GM12878 (cell line): ENCODE measurements around the gene SSNA1. TPM values are rescaled to one million over a fixed set of nuclear protein-coding genes. Genes with fewer than 3 reads are reported as not detected.

Experiments used
- ATAC-seq: fragments of 200-7000 bp; cut with Tn5 transposase; 3 replicates; pipeline ENCODE4 v1.9.1; 2020; ENCODE audit warnings: mild to moderate bottlenecking, moderate library complexity
- BruUV-seq: library from RNA; stranded (reverse); fragments of 400-500 nt; replicated peaks from 2 replicates; lab custom pipeline; 2021; lab: Mats Ljungman, UMichigan
- CTCF ChIA-PET: fragments of 300-600 bp; sonication (Branson Sonifier 250); formaldehyde crosslinking; extraction: SDS; loops from one replicate; lab custom pipeline; 2021; ENCODE audit warnings: inconsistent platforms; lab: Yijun Ruan, JAX
- POLR2A ChIA-PET: fragments of 350-600 bp; formaldehyde crosslinking; extraction: SDS; loops from one replicate; lab custom pipeline; 2021; ENCODE audit warnings: inconsistent platforms; lab: Charles Lee
- RAD21 ChIA-PET: fragments of 300-600 bp; sonication (Branson Sonifier 250); formaldehyde crosslinking; loops from one replicate; lab custom pipeline; 2023; ENCODE audit warnings: antibody characterized with exemption; ENCODE audit not compliant: unreplicated experiment; lab: Charles Lee
- SMC1A ChIA-PET: fragments of 300-600 bp; sonication (Branson Sonifier 250); formaldehyde crosslinking; loops from one replicate; lab custom pipeline; 2023; ENCODE audit not compliant: unreplicated experiment, uncharacterized antibody; lab: Charles Lee
- DNase-seq: peaks from one replicate; pipeline ENCODE4 v3.0.0-alpha.2; 2011; ENCODE audit warnings: low read depth, low spot score
- FAIRE-seq: peaks from 3 replicates; lab custom pipeline; 2011; peaks lifted over from hg19 to GRCh38; lab: Jason Lieb, UNC
- H2AFZ ChIP-seq: 2 replicates; pipeline ENCODE4 v1.6.0; 2011; ENCODE audit warnings: low read depth, low read length, control low read depth; ENCODE audit not compliant: control insufficient read depth
- H3K27ac ChIP-seq: 2 replicates; pipeline ENCODE4 v1.5.1; 2011; ENCODE audit warnings: control low read depth; ENCODE audit not compliant: control insufficient read depth, insufficient read depth
- H3K27me3 ChIP-seq, 2 experiments: replicated peaks in 1 of 2; 2 replicates each; pipeline versions ENCODE4 v1.6.0 to v1.6.1; 2011; ENCODE audit warnings: low read length in 1 of 2; ENCODE audit not compliant: control insufficient read depth in 2 of 2, insufficient read depth in 2 of 2
- H3K36me3 ChIP-seq, 2 experiments: 2 replicates each; pipeline ENCODE4 v1.5.1; 2011; ENCODE audit warnings: low read length in 1 of 2; ENCODE audit not compliant: control insufficient read depth in 2 of 2, insufficient read depth in 2 of 2
- H3K4me1 ChIP-seq: 2 replicates; pipeline ENCODE4 v1.6.1; 2011; ENCODE audit warnings: mild to moderate bottlenecking, low read length, moderate library complexity, mixed read lengths; ENCODE audit not compliant: control insufficient read depth, insufficient read depth
- H3K4me2 ChIP-seq: 2 replicates; pipeline ENCODE4 v1.6.0; 2011; ENCODE audit warnings: control low read depth; ENCODE audit not compliant: control insufficient read depth, insufficient read depth
- H3K4me3 ChIP-seq: fragments of 200-600 bp; sonication (generic); 2 replicates; pipeline ENCODE4 v1.5.1; 2016
- H3K79me2 ChIP-seq: 2 replicates; pipeline ENCODE4 v1.6.0; 2011; ENCODE audit warnings: low read length; ENCODE audit not compliant: control insufficient read depth, insufficient read depth
- H3K9ac ChIP-seq: 2 replicates; pipeline ENCODE4 v1.8.0; 2011; ENCODE audit warnings: low read length, control low read depth, mixed read lengths; ENCODE audit not compliant: control insufficient read depth, insufficient read depth
- H3K9me3 ChIP-seq: replicated peaks from 3 replicates; pipeline ENCODE4 v1.5.1; 2011; ENCODE audit warnings: mild to moderate bottlenecking, low read length; ENCODE audit not compliant: control insufficient read depth, insufficient read depth
- H4K20me1 ChIP-seq: 2 replicates; pipeline ENCODE4 v1.6.0; 2011; ENCODE audit not compliant: control insufficient read depth, insufficient read depth
- BCL11A ChIP-seq: IDR thresholded peaks from 2 replicates; pipeline ENCODE4 v1.6.1; 2011; ENCODE audit warnings: low read depth, low read length
- BMI1 ChIP-seq: fragments of 450-650 bp; IDR thresholded peaks from 2 replicates; pipeline ENCODE4 v1.6.1; 2016; ENCODE audit warnings: mild to moderate bottlenecking, moderate library complexity, borderline replicate concordance
- BRCA1 ChIP-seq: IDR thresholded peaks from 2 replicates; pipeline ENCODE4 v1.6.1; 2011; ENCODE audit warnings: low read depth, low read length, improper control_type of control experiment
- CBFB ChIP-seq: IDR thresholded peaks from 2 replicates; pipeline ENCODE4 v1.6.1; 2016; ENCODE audit warnings: antibody characterized with exemption, low read depth
- IKZF2 ChIP-seq, 2 experiments: fragments of 450-650 bp; IDR thresholded peaks; 2 replicates each; pipeline ENCODE4 v1.6.1; 2017; ENCODE audit warnings: mild to moderate bottlenecking in 2 of 2, moderate library complexity in 2 of 2
- LARP7 ChIP-seq: fragments of 450-650 bp; IDR thresholded peaks from 2 replicates; pipeline ENCODE4 v1.6.1; 2017; ENCODE audit warnings: mild to moderate bottlenecking
- MYB ChIP-seq: fragments of 150-350 bp; IDR thresholded peaks from 2 replicates; pipeline ENCODE4 v1.6.1; 2014; ENCODE audit warnings: mild to moderate bottlenecking, low read depth, low read length, borderline replicate concordance
- NFXL1 ChIP-seq: fragments of 450-650 bp; IDR thresholded peaks from 2 replicates; pipeline ENCODE4 v1.6.1; 2017; ENCODE audit warnings: antibody characterized with exemption, mild to moderate bottlenecking, borderline replicate concordance
- SUZ12 ChIP-seq: fragments of 200-600 bp; sonication (generic); IDR thresholded peaks from one replicate; pipeline ENCODE4 v1.6.1; 2018; ENCODE audit warnings: antibody characterized with exemption, mild to moderate bottlenecking; ENCODE audit not compliant: unreplicated experiment
- TBL1XR1 ChIP-seq: IDR thresholded peaks from 2 replicates; pipeline ENCODE4 v1.6.1; 2012; ENCODE audit warnings: low read depth, low read length, improper control_type of control experiment
- WGBS: methylation state at CpG from one replicate; pipeline ENCODE4 v1.1.6; 2016; ENCODE audit warnings: low lambda C conversion rate; ENCODE audit not compliant: insufficient replicate concordance, insufficient coverage; ENCODE audit errors: missing lambda C conversion rate; 5-methylcytosine and 5-hydroxymethylcytosine counted together
- in situ Hi-C: fragments of 300-500 bp; cut with MboI; formaldehyde crosslinking; loops from 9 replicates; pipeline ENCODE4 v1.14.3; 2018; ENCODE audit warnings: mixed read lengths
- intact Hi-C: fragments of 100-400 bp; cut with micrococcal nuclease; formaldehyde crosslinking; loops from one replicate; pipeline ENCODE4 v1.14.2; 2022; ENCODE audit not compliant: unreplicated experiment
- polyA plus RNA-seq, 11 experiments: library from polyadenylated mRNA; depleted of rRNA in 4 of 11; unstranded in 6 of 11; stranded (reverse) in 5 of 11; fragments of >200 nt; fragmentation: Nextera tagmentation in 4 of 11; fragmentation: Illumina TruSeq in 1 of 11; extraction: Ambion mirVana in 4 of 11; extraction: Trizol in 1 of 11; gene quantifications; 1 replicate in 1 of 11; 2 replicates in 10 of 11; pipeline versions ENCODE4 v1.2.1 to v1.2.3, GENCODE V29; 2011 to 2016; ENCODE audit warnings: inconsistent platforms in 2 of 11, missing spikeins in 2 of 11, low read depth in 1 of 11
- total RNA-seq, 4 experiments: library from RNA; depleted of rRNA in 3 of 4; stranded (reverse); fragments of >200 nt in 3 of 4; fragmentation: Illumina TruSeq in 1 of 4; extraction: Trizol in 1 of 4; gene quantifications; 2 replicates each; pipeline versions ENCODE4 v1.2.1 to v1.2.3, GENCODE V29; 2013 to 2021
- TF ChIP-seq, protein P1 (sequence below): IDR thresholded peaks from 2 replicates; pipeline ENCODE4 v1.6.1; 2012; ENCODE audit warnings: improper control_type of control experiment, low read depth, low read length; ENCODE audit not compliant: insufficient replicate concordance

SSNA1 gene
- total and polyA plus RNA-seq, 10 of the 15 experiments (the other 5 are each of a cell fraction or from before 2014, with no cell fraction given): 0.63 to 139 (median 78.0) TPM

DNA sequence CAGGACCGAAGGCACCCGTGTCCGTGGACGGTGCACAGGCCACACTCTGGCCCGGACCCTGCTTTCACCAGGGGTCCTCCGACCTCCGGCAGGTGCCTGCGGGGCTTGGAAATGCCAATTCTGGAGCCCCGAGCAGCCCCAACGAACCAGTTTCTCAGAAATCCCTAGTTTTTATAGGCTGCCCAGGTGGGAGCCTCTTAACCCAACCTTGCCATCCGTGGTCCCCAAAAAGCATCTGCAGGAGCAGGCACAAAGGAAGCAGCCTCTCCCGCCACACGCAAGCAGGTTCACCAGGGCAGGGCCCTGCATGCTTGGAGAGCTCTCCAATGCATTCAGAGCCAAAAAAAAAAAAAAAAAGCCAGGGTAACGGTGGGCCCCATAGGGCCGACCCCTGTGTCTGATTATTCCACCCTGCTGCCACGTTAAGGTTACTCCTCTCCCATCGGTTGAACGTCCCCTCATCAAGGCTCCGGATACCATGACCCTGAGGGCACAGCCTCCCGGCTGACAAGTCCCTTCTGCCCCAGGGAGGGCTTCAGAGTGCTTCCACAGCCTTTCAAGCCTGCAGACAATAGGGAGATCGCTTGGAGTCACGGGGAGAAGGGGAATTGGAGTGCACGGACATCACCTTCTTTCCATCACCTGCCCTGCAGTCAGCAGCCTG, 12.9 kb downstream of the SSNA1 start:
- Histone ChIP-seq H3K4me2 (peak overlapping the region; percentile 86), H3K4me1 (peaks cover 36% of the 10 kb centered on the region), H4K20me1 (no peaks in the 10 kb centered on the region), H3K9me3 (no peaks in the 10 kb centered on the region), H3K27me3 (no peaks in the 10 kb centered on the region), H3K79me2 (peaks cover 34% of the 10 kb centered on the region), H3K4me3 (peak overlapping the region; percentile 77), H3K27ac (peak overlapping the region; percentile 62), H2AFZ (peak overlapping the region; percentile 74), H3K36me3 (no peaks in the 10 kb centered on the region), H3K9ac (peak overlapping the region; percentile 78)
- ChIA-PET SMC1A (interaction anchor here (0.6 to 4.6 kb wide), 6 partner anchors 12 to 253 kb away, joined by 3 to 18 read pairs (median 4); partner anchors contain the start of genes CYSRT1 and RNF208), RAD21 (interaction anchor here (0.7 to 1.5 kb wide), 12 partner anchors 13 to 113 kb away, joined by 3 to 9 read pairs (median 4); partner anchors contain the start of genes ANAPC2, RNF208, SSNA1 and TUBB4B), POLR2A (interaction anchor here (0.6 to 8.0 kb wide), 17 partner anchors 12 to 226 kb away, joined by 3 to 68 read pairs (median 5); partner anchors contain the start of genes CYSRT1, MAN1B1, RNF208 and TOR4A), CTCF (interaction anchor here (0.6 to 1.9 kb wide), 11 partner anchors 12 to 76 kb away, joined by 3 to 11 read pairs (median 3); partner anchors contain the start of genes ANAPC2, RNF224 and SSNA1)
- BruUV-seq: no TSS peak
- FAIRE-seq: no peak
- in situ Hi-C loops (no loop called here), intact Hi-C loops (loop anchor here (2.0 kb wide), 2 partner anchors 21 to 79 kb away; partner anchors contain the start of gene RNF208)
- ATAC-seq: no peak
- DNase-seq: no peak
- WGBS: 6% methylated on average over 23 of the region's 23 CpGs
- no peak for TF ChIP-seq BRCA1
- TF ChIP-seq CBFB: peak; percentile 11; the same call in 1 of the 2 replicates
- peak; percentile 54 for TF ChIP-seq LARP7
- no peak for TF ChIP-seq SUZ12
- no peak for TF ChIP-seq MYB

DNA sequence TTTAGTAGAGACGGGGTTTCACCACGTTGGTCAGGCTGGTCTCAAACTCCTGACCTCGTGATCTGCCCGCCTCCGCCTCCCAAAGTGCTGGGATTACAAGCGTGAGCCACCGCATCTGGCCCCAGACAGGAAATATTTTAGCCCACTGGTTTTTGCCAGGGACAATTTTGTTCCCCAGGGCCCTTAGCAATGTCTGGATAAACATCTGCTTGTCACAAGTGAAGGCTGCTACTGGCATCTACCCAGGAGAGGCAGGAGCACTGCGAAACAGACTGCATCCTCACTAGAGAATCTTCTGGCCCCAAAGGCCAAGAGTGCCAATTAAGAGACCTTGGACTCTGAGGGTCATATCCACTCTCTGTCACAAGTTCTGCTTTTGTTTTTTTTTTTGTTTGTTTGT, 14.5 kb downstream of the SSNA1 start:
- RAD21 ChIA-PET: interaction anchor here (0.8 to 1.2 kb wide), 3 partner anchors 19 to 53 kb away, joined by 3 to 7 read pairs (median 3); partner anchors contain the start of gene RNF208
- SMC1A ChIA-PET: interaction anchor here (0.7 to 4.6 kb wide), 2 partner anchors 17 to 21 kb away, joined by 3 to 18 read pairs; partner anchors contain the start of genes CYSRT1 and RNF208
- BruUV-seq: no TSS peak
- Histone ChIP-seq H4K20me1 (no peaks in the 10 kb centered on the region), H2AFZ (no peak overlapping the region), H3K9me3 (no peaks in the 10 kb centered on the region), H3K9ac (no peak overlapping the region), H3K79me2 (peaks cover 45% of the 10 kb centered on the region), H3K27me3 (no peaks in the 10 kb centered on the region), H3K4me3 (no peak overlapping the region), H3K27ac (no peak overlapping the region), H3K36me3 (no peaks in the 10 kb centered on the region), H3K4me2 (peak overlapping the region; percentile 41; the same call in 1 of the 2 replicates), H3K4me1 (peaks cover 43% of the 10 kb centered on the region)
- in situ Hi-C loops (no loop called here), intact Hi-C loops (no loop called here)
- no peak for FAIRE-seq
- WGBS: 45% methylated on average over 8 of the region's 8 CpGs
- ATAC-seq: no peak
- CTCF ChIA-PET: interaction anchor here (1.3 to 1.7 kb wide), 3 partner anchors 25 to 46 kb away, joined by 3 to 6 read pairs (median 3); partner anchors contain the start of gene RNF224
- POLR2A ChIA-PET: interaction anchor here (0.7 to 8.0 kb wide), 3 partner anchors 20 to 68 kb away, joined by 3 to 68 read pairs (median 29); partner anchors contain the start of genes CYSRT1 and RNF208
- DNase-seq: no peak
- no peak for TF ChIP-seq NFXL1
- TF ChIP-seq BCL11A: no peak
- TF ChIP-seq TBL1XR1: no peak
- TF ChIP-seq IKZF2 (IDR thresholded peaks at IDR 0.05): no peak
- no peak for TF ChIP-seq BMI1
- TF ChIP-seq, protein P1, sequence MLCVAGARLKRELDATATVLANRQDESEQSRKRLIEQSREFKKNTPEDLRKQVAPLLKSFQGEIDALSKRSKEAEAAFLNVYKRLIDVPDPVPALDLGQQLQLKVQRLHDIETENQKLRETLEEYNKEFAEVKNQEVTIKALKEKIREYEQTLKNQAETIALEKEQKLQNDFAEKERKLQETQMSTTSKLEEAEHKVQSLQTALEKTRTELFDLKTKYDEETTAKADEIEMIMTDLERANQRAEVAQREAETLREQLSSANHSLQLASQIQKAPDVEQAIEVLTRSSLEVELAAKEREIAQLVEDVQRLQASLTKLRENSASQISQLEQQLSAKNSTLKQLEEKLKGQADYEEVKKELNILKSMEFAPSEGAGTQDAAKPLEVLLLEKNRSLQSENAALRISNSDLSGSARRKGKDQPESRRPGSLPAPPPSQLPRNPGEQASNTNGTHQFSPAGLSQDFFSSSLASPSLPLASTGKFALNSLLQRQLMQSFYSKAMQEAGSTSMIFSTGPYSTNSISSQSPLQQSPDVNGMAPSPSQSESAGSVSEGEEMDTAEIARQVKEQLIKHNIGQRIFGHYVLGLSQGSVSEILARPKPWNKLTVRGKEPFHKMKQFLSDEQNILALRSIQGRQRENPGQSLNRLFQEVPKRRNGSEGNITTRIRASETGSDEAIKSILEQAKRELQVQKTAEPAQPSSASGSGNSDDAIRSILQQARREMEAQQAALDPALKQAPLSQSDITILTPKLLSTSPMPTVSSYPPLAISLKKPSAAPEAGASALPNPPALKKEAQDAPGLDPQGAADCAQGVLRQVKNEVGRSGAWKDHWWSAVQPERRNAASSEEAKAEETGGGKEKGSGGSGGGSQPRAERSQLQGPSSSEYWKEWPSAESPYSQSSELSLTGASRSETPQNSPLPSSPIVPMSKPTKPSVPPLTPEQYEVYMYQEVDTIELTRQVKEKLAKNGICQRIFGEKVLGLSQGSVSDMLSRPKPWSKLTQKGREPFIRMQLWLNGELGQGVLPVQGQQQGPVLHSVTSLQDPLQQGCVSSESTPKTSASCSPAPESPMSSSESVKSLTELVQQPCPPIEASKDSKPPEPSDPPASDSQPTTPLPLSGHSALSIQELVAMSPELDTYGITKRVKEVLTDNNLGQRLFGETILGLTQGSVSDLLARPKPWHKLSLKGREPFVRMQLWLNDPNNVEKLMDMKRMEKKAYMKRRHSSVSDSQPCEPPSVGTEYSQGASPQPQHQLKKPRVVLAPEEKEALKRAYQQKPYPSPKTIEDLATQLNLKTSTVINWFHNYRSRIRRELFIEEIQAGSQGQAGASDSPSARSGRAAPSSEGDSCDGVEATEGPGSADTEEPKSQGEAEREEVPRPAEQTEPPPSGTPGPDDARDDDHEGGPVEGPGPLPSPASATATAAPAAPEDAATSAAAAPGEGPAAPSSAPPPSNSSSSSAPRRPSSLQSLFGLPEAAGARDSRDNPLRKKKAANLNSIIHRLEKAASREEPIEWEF: no peak
